SK-N-SH treated with all-trans-retinoic acid at 6 μM for 48 hours (cell line): Measurements from ENCODE around the gene PBX1.

Experiments
- ATAC-seq: fragments of 200-7000 bp; cut with Tn5 transposase; 3 replicates; pipeline ENCODE4 v1.9.1; 2020; ENCODE audit warnings: mild to moderate bottlenecking, moderate library complexity
- BACH2 ChIP-seq: fragments of 250-450 bp; sonication (Bioruptor Pico); IDR thresholded peaks from 2 replicates; pipeline ENCODE4 v1.9.0; 2021; ENCODE audit warnings: mild to moderate bottlenecking, borderline replicate concordance
- CREB5 ChIP-seq: fragments of 250-450 bp; sonication (Bioruptor Pico); IDR thresholded peaks from 2 replicates; pipeline ENCODE4 v1.5.1; 2020; ENCODE audit warnings: low read depth, mild to moderate bottlenecking, moderate library complexity
- CSDC2 ChIP-seq: fragments of 250-450 bp; sonication (Bioruptor Pico); IDR thresholded peaks from 2 replicates; pipeline ENCODE4 v1.5.0; 2020; ENCODE audit warnings: mild to moderate bottlenecking, moderate library complexity
- CSRNP3 ChIP-seq: fragments of 250-450 bp; sonication (Bioruptor Pico); IDR thresholded peaks from 2 replicates; pipeline ENCODE4 v1.5.1; 2021; ENCODE audit warnings: mild to moderate bottlenecking, moderate library complexity
- GLIS3 ChIP-seq: fragments of 250-450 bp; sonication (Bioruptor Pico); IDR thresholded peaks from 2 replicates; pipeline ENCODE4 v1.5.0; 2020; ENCODE audit warnings: mild to moderate bottlenecking, moderate library complexity
- ISL1 ChIP-seq: fragments of 250-450 bp; sonication (Bioruptor Pico); IDR thresholded peaks from 2 replicates; pipeline ENCODE4 v2.1.2; 2022; ENCODE audit warnings: mild to moderate bottlenecking, moderate library complexity
- OSR1 ChIP-seq: fragments of 250-450 bp; sonication (Bioruptor Pico); IDR thresholded peaks from 2 replicates; pipeline ENCODE4 v1.8.0; 2022; ENCODE audit warnings: moderate library complexity, mild to moderate bottlenecking, inconsistent platforms
- PATZ1 ChIP-seq: fragments of 250-450 bp; sonication (Bioruptor Pico); IDR thresholded peaks from 2 replicates; pipeline ENCODE4 v1.8.0; 2020; ENCODE audit warnings: mild to moderate bottlenecking, moderate library complexity, borderline replicate concordance
- PPARA ChIP-seq: fragments of 250-450 bp; sonication (Bioruptor Pico); IDR thresholded peaks from 2 replicates; pipeline ENCODE4 v1.5.0; 2020; ENCODE audit warnings: mild to moderate bottlenecking, borderline replicate concordance
- RARB ChIP-seq: fragments of 250-450 bp; sonication (Bioruptor Pico); IDR thresholded peaks from 2 replicates; pipeline ENCODE4 v1.8.0; 2021; ENCODE audit warnings: mild to moderate bottlenecking, moderate library complexity
- SNAI2 ChIP-seq: fragments of 250-450 bp; sonication (Bioruptor Pico); IDR thresholded peaks from 2 replicates; pipeline ENCODE4 v1.5.0; 2020; ENCODE audit warnings: mild to moderate bottlenecking, moderate library complexity
- TCF4 ChIP-seq: fragments of 250-450 bp; sonication (Bioruptor Pico); IDR thresholded peaks from 2 replicates; pipeline ENCODE4 v1.8.0; 2021; ENCODE audit warnings: mild to moderate bottlenecking, moderate library complexity, borderline replicate concordance
- TOX ChIP-seq: fragments of 250-450 bp; sonication (Bioruptor Pico); IDR thresholded peaks from 2 replicates; pipeline ENCODE4 v1.8.0; 2021; ENCODE audit warnings: mild to moderate bottlenecking, moderate library complexity, borderline replicate concordance
- TSHZ2 ChIP-seq: fragments of 250-450 bp; sonication (Bioruptor Pico); IDR thresholded peaks from 2 replicates; pipeline ENCODE4 v1.5.0; 2020; ENCODE audit warnings: mild to moderate bottlenecking, moderate library complexity
- ZC3H10 ChIP-seq: fragments of 250-450 bp; sonication (Bioruptor Pico); IDR thresholded peaks from 2 replicates; pipeline ENCODE4 v1.5.1; 2021; ENCODE audit warnings: mild to moderate bottlenecking, moderate library complexity
- ZFP3 ChIP-seq: fragments of 250-450 bp; sonication (Bioruptor Pico); IDR thresholded peaks from 2 replicates; pipeline ENCODE4 v1.5.0; 2020; ENCODE audit warnings: mild to moderate bottlenecking, moderate library complexity
- ZFP30 ChIP-seq: fragments of 450-650 bp; formaldehyde crosslinking; IDR thresholded peaks from 2 replicates; pipeline ENCODE4 v1.5.0; 2022; ENCODE audit warnings: mild to moderate bottlenecking, moderate library complexity
- ZNF565 ChIP-seq: fragments of 450-650 bp; formaldehyde crosslinking; conservative IDR thresholded peaks from 2 replicates; pipeline ENCODE4 v1.5.0; 2020; ENCODE audit warnings: low read depth, mild to moderate bottlenecking, moderate library complexity
- ZNF8 ChIP-seq: fragments of 450-650 bp; formaldehyde crosslinking; IDR thresholded peaks from 2 replicates; pipeline ENCODE4 v1.5.0; 2020; ENCODE audit warnings: mild to moderate bottlenecking, moderate library complexity

The PBX1 gene

GRCh38 chr1:164695956-164696665, 137.1 kb downstream of the PBX1 start:
- ATAC-seq = no peak
- TF ChIP-seq BACH2 (CRISPR knock-in tag) (no peak), CSRNP3 (CRISPR knock-in tag) (no peak), ZNF8 (CRISPR knock-in tag) (no peak), CSDC2 (CRISPR knock-in tag) (no peak), OSR1 (CRISPR knock-in tag) (no peak), TSHZ2 (no peak), ZFP30 (CRISPR knock-in tag) (no peak), GLIS3 (CRISPR knock-in tag) (no peak)
- TF ChIP-seq, all 23 proteins: peak for 0

DNA sequence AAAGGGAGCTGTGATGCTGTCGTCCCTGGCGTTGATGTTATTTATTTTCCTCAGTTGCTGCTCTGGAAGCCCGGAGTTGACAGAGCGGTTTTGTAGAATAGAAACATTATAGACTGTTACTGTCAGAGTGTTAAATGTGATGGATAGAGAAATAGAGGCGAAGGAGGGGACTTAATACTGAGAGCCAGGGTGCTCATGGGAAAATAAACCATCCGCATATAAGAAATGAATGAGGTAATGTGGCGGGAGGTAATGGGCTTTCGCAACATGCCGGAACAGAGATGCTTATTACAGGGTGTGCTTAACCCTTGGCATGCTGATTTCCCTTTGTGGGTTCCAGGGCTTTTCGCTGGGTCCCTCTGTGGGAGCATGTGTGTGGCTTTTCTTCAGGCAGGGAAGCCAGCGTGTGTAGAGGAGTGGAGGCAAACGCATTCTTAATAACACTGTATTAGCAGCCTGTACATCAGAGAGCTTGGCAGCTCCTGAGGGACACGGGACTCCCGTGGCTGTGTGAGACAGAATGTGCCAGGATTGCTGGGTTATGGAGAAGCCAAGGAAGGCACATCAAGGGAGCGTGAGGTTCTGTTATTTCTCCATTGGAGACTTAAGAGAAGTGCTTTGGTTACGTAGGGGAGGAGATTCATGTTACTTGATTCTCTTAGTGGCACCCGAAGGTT, 141.0 kb downstream of the PBX1 start:
- TF ChIP-seq CSRNP3 (CRISPR knock-in tag) (no peak), GLIS3 (CRISPR knock-in tag) (no peak), TCF4 (no peak), ZNF565 (no peak), ZFP3 (CRISPR knock-in tag) (no peak), ZC3H10 (CRISPR knock-in tag) (no peak), OSR1 (CRISPR knock-in tag) (no peak), TOX (CRISPR knock-in tag) (no peak), TSHZ2 (no peak), SNAI2 (no peak), PPARA (CRISPR knock-in tag) (no peak), CSDC2 (CRISPR knock-in tag) (no peak), ZNF8 (CRISPR knock-in tag) (no peak), ZFP30 (CRISPR knock-in tag) (no peak), ISL1 (no peak)
- TF ChIP-seq, all 23 proteins: peak for 0

DNA sequence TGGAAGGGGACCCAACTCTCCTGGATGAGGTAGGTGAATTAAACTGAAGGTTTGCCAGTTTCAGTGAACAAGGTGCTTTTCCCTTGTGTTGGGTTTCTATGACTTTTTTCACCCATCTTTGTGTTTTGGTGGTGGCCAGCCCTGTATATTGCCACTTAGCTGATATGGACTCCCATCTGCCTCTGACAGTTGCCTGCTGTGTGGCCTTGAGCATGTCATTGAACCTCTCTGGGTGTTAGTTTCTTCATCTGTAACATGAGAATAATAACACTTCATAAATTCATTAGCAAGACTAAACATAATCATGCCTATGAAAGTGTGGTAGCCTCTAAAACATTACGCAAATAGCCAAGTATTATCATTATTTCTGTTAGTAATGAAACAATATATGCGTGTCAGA, 141.7 kb downstream of the PBX1 start:
- ATAC-seq = no peak
- TF ChIP-seq OSR1 (CRISPR knock-in tag) (no peak), TOX (CRISPR knock-in tag) (no peak), ZFP3 (CRISPR knock-in tag) (no peak), ZNF565 (no peak), RARB (CRISPR knock-in tag) (no peak), ZNF8 (CRISPR knock-in tag) (no peak), CREB5 (CRISPR knock-in tag) (no peak), PATZ1 (CRISPR knock-in tag) (no peak)

More for the DNA sequence above, 141.0 kb downstream of the PBX1 start:
- ATAC-seq = no peak
